Stimulated activated CD4-positive, alpha-beta T cell treated with anti-CD3 and anti-CD28 coated beads, Interleukin-15, amount 100 ng/mL, for 48 hours (primary cell): ENCODE data around the gene PRM3.

Source experiments
- DNase-seq, 2 donors: peaks; one replicate each; pipeline ENCODE4 v3.0.0-alpha.2; 2020; ENCODE audit warnings: low read depth in 2 of 2

Gene PRM3

GRCh38 chr16:11280616-11281522, 7.4 kb upstream of the PRM3 start, which contains the start of gene PRM1:
TSS of gene PRM1 (minus strand) at chr16:11281330. CDS start at chr16:11281238, 92 bp downstream.
- DNase-seq = no peak

GRCh38 chr16:11278681-11279628, 5.5 kb upstream of the PRM3 start:
- DNase-seq = no peak

GRCh38 chr16:11277607-11278337, 4.3 kb upstream of the PRM3 start:
- no peak for DNase-seq

- no peak for DNase-seq
Observed at GRCh38 chr16:11276896-11277593, 3.6 kb upstream of the PRM3 start.

GRCh38 chr16:11276143-11276895, 2.9 kb upstream of the PRM3 start, which contains the start of gene PRM2:
TSS of gene PRM2 (minus strand) at chr16:11276480. CDS start at chr16:11276370, 110 bp downstream.
- DNase-seq = no peak

- DNase-seq = no peak
Observed at GRCh38 chr16:11274964-11275363, 1.5 kb upstream of the PRM3 start.

GRCh38 chr16:11273721-11274324, 394 bp upstream of the PRM3 start:
- no peak for DNase-seq

GRCh38 chr16:11272484-11272883, 945 bp downstream of the PRM3 start:
- no peak for DNase-seq

- no peak for DNase-seq
Observed at GRCh38 chr16:11271610-11272009, 1.8 kb downstream of the PRM3 start.

- no peak for DNase-seq
Observed at GRCh38 chr16:11270602-11271162, 2.7 kb downstream of the PRM3 start.

GRCh38 chr16:11268921-11269375, 4.5 kb downstream of the PRM3 start, which contains the start of gene TNP2:
TSS of gene TNP2 (minus strand) at chr16:11269325. CDS start at chr16:11269262, 63 bp downstream.
- no peak for DNase-seq

- DNase-seq = no peak
Observed at GRCh38 chr16:11265124-11265523, 8.3 kb downstream of the PRM3 start.

- no peak for DNase-seq
Observed at GRCh38 chr16:11264155-11264832, 9.1 kb downstream of the PRM3 start.

- DNase-seq = peak; percentile 59
Observed at GRCh38 chr16:11263737-11264136, 9.7 kb downstream of the PRM3 start.

- DNase-seq = no peak
Observed at GRCh38 chr16:11262915-11263314, 10.5 kb downstream of the PRM3 start.

- DNase-seq = no peak
Observed at GRCh38 chr16:11260596-11260966, 12.8 kb downstream of the PRM3 start.

GRCh38 chr16:11259655-11260595, 13.5 kb downstream of the PRM3 start:
- no peak for DNase-seq
